ENCODE results near the gene EXD3. TPM values are rescaled to one million over a fixed set of nuclear protein-coding genes. Genes with fewer than 3 reads are reported as not detected.

EXD3 gene
- polyA plus RNA-seq, 6 donors from 2014 or later, result 2.3 to 7.5 (median 4.5) TPM; not detected in 1

GRCh38 chr9:137317021-137317717 is 105.8 kb downstream of the EXD3 start:
- ATAC-seq (ENCODE audit: low read depth in 2 of 2) (no peak), DNase-seq (no peak)
- H3K27ac Mint-ChIP-seq, result no peak overlapping the region
- peaks cover 4 to 7% (median 4%) of the 10 kb centered on the region in 3 donors for H3K4me1 Mint-ChIP-seq
- peak overlapping the region in 2 of 8 donors; percentile 43 to 50 for H3K4me3 Mint-ChIP-seq
- H3K36me3 Mint-ChIP-seq, result no peaks in the 10 kb centered on the region
- peaks cover 0 to 6% (median 0%) of the 10 kb centered on the region in 3 donors for H3K27me3 Mint-ChIP-seq
- H3K9me3 Mint-ChIP-seq, result no peaks in the 10 kb centered on the region

DNA sequence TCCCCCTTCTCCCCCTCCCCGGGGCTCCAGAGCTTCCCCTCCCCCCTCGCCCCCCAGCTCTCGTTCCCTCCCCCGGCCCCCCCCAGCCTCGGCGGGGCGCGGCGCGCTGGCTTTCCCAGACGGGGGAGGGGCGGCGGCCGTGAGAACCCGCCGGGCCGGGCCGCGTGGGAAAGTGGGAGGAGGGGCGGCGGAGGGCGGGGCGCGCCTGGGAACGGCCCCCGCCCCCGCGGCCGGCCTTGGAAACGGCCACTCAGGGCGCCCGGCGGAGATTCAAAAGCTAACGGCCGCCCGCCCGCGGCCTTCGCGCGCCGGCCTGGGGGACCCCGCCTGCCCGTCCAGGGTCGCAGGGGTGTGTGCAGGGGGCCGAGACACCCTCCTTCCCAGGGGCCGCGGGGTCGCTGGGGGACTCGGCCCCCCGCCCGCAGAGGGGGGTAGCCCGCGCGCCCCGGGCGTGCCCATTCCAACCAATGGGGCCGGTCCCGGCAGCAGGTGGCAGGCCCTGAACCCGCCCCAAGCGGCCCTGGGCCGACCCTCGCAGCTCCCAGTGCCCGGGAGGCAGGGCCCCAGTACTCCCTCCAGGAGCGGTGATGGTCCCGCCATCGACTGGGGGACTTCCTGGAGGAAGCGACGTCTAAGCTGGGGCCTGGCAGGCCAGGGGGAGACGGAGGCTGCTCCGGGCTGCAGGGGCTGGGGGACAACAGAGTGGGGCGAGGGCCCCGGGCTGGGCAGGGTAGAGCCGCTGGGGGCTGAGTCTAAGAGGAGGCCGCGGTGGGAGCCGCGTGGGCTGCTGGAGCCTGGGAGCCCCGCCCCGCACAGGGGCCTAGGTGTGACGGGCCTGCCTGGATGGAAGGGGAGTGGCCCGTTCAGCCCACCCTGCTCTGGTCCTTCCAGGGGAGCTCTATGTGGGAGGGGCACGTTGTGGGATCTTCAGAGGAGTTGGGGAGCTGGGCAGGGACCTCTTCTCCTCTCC is 106.7 kb downstream of the EXD3 start:
- no peaks in the 10 kb centered on the region for H3K9me3 Mint-ChIP-seq
- ATAC-seq (ENCODE audit: low read depth in 2 of 2), result peak; percentile 22 to 34
- peaks cover 0 to 6% (median 0%) of the 10 kb centered on the region in 3 donors for H3K27me3 Mint-ChIP-seq
- H3K4me3 Mint-ChIP-seq, result peak overlapping the region in 6 of 8 donors; percentile 27 to 60 (median 42)
- no peaks in the 10 kb centered on the region for H3K36me3 Mint-ChIP-seq
- no peak for DNase-seq
- peaks cover 4 to 7% (median 4%) of the 10 kb centered on the region in 3 donors for H3K4me1 Mint-ChIP-seq
- no peak overlapping the region for H3K27ac Mint-ChIP-seq

GRCh38 chr9:137315581-137316011 is 107.4 kb downstream of the EXD3 start:
- DNase-seq (no peak), ATAC-seq (ENCODE audit: low read depth in 2 of 2) (no peak)
- Mint-ChIP-seq H3K36me3 (no peaks in the 10 kb centered on the region), H3K4me1 (peaks cover 2 to 4% (median 3%) of the 10 kb centered on the region in 3 donors), H3K27me3 (peaks cover 0 to 6% (median 0%) of the 10 kb centered on the region in 3 donors), H3K27ac (no peak overlapping the region), H3K9me3 (no peaks in the 10 kb centered on the region), H3K4me3 (peak overlapping the region in 1 of 8 donors; percentile 12)

DNA sequence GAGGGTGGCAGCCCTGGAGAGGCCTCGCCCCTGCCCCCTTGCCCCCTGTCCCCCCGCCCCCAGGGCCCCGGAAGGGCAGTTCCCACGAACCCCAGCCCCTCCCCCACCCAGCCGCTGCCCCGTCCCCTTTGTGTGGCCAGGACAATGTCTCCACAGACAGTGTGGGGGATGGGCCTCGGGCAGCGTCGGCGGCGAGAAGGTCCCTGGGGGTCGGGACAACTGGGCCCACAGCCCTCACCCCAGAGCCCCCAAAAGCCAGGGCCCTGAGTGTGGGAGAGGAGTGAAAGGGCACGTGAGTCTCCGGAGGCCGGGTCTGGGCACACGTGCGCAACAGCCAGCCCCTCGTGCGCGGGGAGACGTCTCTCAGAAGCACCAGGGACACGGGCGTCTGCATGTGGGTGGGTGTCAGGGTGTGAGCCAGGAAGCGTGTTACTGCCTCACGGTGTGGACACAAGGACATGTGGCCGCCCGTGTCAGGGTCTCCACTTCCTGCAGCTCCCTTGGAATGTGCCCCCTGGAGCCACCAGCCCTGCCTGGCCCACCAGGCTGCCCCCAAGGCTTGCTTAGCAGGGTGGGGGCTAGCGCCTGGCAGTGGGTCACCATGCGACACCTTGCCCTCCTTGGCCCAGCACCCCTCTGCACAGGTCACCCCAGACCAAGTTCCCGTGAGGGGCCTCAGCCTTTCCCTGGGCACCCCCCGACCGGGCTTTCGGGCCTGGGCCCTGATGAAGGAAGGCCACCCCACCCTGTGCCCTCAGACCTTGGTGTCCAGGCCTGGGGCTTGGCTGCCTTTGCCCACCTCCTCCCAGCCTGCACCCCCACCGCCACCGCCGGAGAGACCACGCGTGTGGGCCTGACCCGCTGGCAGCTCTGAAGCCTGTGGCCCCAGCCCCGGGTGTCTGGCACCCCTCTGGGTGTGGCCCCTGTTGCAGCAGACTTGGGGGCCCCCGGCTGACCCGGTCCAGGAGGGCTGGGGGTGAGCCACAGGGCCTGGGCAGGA is 108.1 kb downstream of the EXD3 start:
- DNase-seq (no peak), ATAC-seq (ENCODE audit: low read depth in 2 of 2) (no peak)
- Mint-ChIP-seq H3K4me1 (no peaks in the 10 kb centered on the region), H3K27ac (no peak overlapping the region), H3K4me3 (peak overlapping the region in 2 of 8 donors; percentile 20 to 56), H3K36me3 (no peaks in the 10 kb centered on the region), H3K27me3 (peaks cover 0 to 6% (median 0%) of the 10 kb centered on the region in 3 donors), H3K9me3 (no peaks in the 10 kb centered on the region)

DNA sequence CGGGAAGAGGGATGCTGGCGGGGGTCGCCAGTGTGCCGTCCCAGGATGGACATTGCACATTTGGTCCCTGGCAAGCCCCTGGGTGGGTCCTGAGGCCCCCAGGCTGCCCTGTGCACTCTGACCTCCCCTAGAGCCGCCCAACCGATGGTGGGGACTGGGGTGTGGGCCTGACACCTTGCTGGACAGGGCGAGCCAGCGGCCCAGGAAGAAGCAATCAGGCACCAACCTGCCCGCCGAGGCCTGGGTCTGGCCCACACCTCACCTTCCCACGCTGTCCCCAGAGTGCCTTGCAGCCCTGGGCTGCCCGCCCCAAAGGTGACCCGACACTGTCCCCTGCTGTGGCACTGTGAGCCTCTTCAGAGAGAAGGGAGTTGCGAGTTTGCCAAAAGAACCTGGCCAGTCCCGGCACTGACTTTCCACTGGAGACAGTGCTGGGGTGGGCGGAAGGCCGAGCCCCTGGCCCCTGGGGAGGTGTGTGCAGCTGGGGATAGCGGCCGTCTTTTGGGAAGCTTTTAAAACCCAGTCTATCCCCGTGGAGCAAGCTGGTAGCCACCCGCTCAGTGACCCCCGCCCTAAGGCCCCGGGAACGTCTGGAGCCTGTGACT is 108.9 kb downstream of the EXD3 start:
- no peak for DNase-seq
- H3K4me3 Mint-ChIP-seq, result peak overlapping the region in 1 of 8 donors; percentile 12
- H3K27me3 Mint-ChIP-seq, result peaks cover 0 to 6% (median 0%) of the 10 kb centered on the region in 3 donors
- no peak for ATAC-seq (ENCODE audit: low read depth in 2 of 2)
- H3K27ac Mint-ChIP-seq, result no peak overlapping the region
- H3K4me1 Mint-ChIP-seq, result no peaks in the 10 kb centered on the region
- H3K36me3 Mint-ChIP-seq, result no peaks in the 10 kb centered on the region
- no peaks in the 10 kb centered on the region for H3K9me3 Mint-ChIP-seq

DNA sequence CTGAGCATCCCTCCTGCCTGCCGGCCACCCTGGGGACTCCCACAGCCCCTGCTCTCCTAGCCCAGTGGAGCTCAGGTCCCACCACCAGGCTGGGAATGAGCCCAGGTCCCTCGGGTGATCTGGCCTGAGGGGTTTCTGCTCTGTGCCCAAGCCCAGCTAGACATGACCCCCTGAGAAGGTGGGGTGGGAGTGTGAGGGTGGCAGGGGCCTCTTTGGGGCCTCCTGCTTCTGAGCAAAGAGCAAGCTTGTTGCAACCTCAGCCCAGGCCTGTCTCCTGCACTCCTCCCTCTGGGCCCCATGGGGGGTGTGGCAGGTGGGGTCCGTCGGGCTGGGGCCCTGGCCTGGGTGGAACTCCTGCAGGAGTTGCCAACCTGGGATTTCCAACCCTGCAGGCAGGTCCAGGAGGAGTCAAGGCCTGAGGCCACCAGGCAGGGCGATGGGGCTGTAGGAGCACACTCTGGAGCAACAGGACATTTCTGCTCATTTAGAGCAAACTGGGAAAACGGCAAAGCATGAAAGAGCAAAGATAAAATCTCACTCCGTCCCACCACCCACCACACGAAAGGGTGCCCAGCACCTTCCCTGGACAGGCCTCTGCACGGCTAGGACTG is 109.5 kb downstream of the EXD3 start:
- Mint-ChIP-seq H3K36me3 (no peaks in the 10 kb centered on the region), H3K27me3 (peaks cover 0 to 10% (median 0%) of the 10 kb centered on the region in 3 donors), H3K4me3 (peak overlapping the region in 1 of 8 donors; percentile 20), H3K9me3 (no peaks in the 10 kb centered on the region), H3K4me1 (no peaks in the 10 kb centered on the region), H3K27ac (no peak overlapping the region)
- DNase-seq (no peak), ATAC-seq (ENCODE audit: low read depth in 2 of 2) (no peak)

DNA sequence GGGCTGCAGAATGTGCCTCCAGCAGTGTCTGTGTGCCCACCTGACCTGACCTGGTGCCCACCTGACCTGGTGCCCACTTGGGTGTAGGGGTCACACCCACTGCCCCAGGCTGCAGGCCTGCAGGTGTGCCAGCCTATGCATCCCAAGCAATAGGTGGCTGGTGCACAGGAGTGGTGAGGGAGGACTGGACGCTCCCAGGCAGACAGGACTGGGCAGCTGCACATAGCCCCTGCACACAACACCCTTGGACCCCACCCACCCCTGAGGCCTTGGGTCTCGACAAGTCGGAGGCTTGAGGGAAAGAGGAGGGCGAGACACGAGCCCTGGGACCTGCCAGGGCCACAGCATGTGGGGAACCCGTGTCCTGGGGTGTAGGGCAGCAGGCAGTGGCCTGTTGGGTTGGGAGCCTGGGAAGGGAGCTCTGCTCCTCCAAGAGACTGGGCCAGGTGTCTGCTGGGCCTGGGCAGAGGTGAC is 110.1 kb downstream of the EXD3 start:
- H3K9me3 Mint-ChIP-seq, result no peaks in the 10 kb centered on the region
- H3K27ac Mint-ChIP-seq, result no peak overlapping the region
- DNase-seq (no peak), ATAC-seq (ENCODE audit: low read depth in 2 of 2) (no peak)
- no peaks in the 10 kb centered on the region for H3K36me3 Mint-ChIP-seq
- peaks cover 0 to 10% (median 0%) of the 10 kb centered on the region in 3 donors for H3K27me3 Mint-ChIP-seq
- peak overlapping the region in 1 of 8 donors; percentile 41 for H3K4me3 Mint-ChIP-seq
- H3K4me1 Mint-ChIP-seq, result no peaks in the 10 kb centered on the region

DNA sequence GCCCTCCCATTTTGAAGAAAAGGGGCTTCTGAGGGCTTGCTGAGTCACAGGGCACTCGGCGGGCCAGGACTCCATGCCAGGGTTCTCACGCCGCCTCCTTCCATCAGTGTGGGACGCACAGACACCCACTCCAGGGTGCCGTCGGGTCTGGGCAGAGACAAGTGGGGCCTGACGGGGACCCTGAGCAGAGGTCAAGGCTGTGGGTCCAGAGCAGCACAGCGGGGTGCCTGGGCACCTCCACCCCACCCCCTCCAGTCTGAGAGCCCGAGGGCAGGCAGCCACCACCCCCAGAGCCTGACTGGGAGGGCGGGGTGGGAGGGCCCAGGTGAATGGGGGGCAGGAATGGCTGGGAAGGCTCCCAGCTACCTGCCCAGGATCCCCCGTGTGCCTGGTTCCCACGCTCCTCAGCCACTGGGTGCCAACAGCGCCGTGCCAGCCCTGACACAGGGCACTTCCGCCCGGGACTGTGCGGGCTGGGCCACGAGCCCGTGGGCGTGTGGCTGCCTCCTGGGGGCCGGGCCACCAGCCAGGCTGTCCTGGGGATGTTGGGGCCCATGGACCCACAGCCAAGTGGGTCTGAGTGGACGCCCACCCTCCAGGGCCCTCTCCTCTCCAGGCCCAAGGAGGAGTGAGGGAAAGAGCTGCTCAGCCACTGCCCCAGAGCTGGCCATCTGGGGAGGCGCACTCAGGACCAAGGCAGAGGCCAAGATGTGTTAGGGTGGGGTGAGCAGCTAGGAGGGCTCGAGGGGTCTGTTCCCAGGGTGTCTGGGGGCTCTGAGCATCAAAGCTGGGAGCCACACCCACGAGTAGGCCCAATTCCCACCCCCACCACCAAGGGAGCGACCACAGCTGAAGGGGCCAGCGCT is 110.7 kb downstream of the EXD3 start:
- DNase-seq, result no peak
- peaks cover 0 to 3% (median 2%) of the 10 kb centered on the region in 3 donors for H3K4me1 Mint-ChIP-seq
- no peak overlapping the region for H3K4me3 Mint-ChIP-seq
- ATAC-seq (ENCODE audit: low read depth in 2 of 2), result no peak
- H3K9me3 Mint-ChIP-seq, result no peaks in the 10 kb centered on the region
- peaks cover 0 to 13% (median 0%) of the 10 kb centered on the region in 3 donors for H3K27me3 Mint-ChIP-seq
- H3K36me3 Mint-ChIP-seq, result no peaks in the 10 kb centered on the region
- no peak overlapping the region for H3K27ac Mint-ChIP-seq

GRCh38 chr9:137311171-137311985 is 111.6 kb downstream of the EXD3 start:
- Mint-ChIP-seq H3K27ac (no peak overlapping the region), H3K9me3 (no peaks in the 10 kb centered on the region), H3K27me3 (peaks cover 0 to 16% (median 0%) of the 10 kb centered on the region in 3 donors), H3K4me3 (no peak overlapping the region), H3K4me1 (peaks cover 0 to 12% (median 4%) of the 10 kb centered on the region in 3 donors), H3K36me3 (no peaks in the 10 kb centered on the region)
- ATAC-seq (ENCODE audit: low read depth in 2 of 2), result no peak
- DNase-seq, result no peak

DNA sequence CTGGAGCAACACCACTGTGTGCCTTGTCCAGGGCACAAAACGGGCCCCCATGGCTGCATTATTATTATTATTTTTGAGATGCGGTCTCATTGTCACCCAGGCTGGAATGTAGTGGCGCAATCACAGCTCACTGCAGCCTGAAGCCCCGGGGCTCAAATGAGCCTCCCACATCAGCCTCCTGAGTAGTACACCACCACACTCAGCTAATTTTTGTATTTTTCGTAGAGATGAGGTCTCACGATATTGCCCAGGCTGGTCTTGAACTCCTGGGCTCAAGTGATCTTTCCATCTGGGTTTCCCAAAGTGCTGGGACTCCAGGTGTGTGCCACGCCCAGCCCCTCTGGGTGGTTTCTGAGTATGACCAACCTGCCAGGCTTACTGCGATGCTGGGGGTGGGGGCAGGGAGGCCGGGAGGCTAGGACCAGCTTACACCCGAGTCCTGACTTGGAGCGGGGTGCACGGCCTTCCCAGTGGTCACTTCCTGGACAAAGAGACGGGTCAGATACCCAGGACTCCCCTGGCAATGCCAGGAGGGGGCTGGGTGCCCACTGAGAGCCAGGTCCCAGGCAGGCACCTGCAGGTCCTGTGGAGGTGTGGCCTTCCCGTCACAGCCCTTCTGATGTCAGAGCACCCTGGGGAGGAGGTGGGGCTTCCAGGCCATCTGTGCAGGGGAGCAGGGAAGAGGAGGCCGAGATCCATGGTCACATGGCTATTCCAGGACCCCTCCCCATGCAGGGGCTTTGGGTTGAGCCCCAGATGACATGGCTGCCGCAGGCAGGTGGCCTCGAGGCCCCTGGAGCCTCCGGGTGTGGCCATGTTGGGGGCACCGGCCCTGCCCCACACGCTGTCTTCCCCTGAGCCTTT is 112.5 kb downstream of the EXD3 start:
- peaks cover 0 to 19% (median 0%) of the 10 kb centered on the region in 3 donors for H3K27me3 Mint-ChIP-seq
- no peaks in the 10 kb centered on the region for H3K36me3 Mint-ChIP-seq
- peak overlapping the region in 1 of 6 donors; percentile 33 for H3K27ac Mint-ChIP-seq
- DNase-seq (no peak), ATAC-seq (ENCODE audit: low read depth in 2 of 2) (no peak)
- H3K9me3 Mint-ChIP-seq, result no peaks in the 10 kb centered on the region
- H3K4me1 Mint-ChIP-seq, result peaks cover 2 to 21% (median 5%) of the 10 kb centered on the region in 3 donors
- no peak overlapping the region for H3K4me3 Mint-ChIP-seq
